Parathyroid adenoma (tissue), 2 donors: Measurements from ENCODE around the gene PTPRB.

Experiments used
- H2AFZ ChIP-seq: fragments of 300-600 bp; sonication (generic); one replicate; pipeline ENCODE4 v1.7.0; 2017; ENCODE audit warnings: antibody characterized with exemption, mild to moderate bottlenecking
- H3K27ac ChIP-seq: fragments of 300-600 bp; sonication (generic); one replicate; pipeline ENCODE4 v1.7.0; 2017
- H3K27me3 ChIP-seq: fragments of 300-600 bp; sonication (generic); one replicate; pipeline ENCODE4 v1.7.0; 2017; ENCODE audit warnings: low read length; ENCODE audit not compliant: control insufficient read depth, insufficient read depth
- H3K36me3 ChIP-seq: fragments of 300-600 bp; sonication (generic); one replicate; pipeline ENCODE4 v1.7.0; 2017; ENCODE audit warnings: low read length; ENCODE audit not compliant: control insufficient read depth, insufficient read depth
- H3K4me1 ChIP-seq: fragments of 300-600 bp; sonication (generic); one replicate; pipeline ENCODE4 v1.7.0; 2017; ENCODE audit warnings: control low read depth
- H3K4me2 ChIP-seq: fragments of 300-600 bp; sonication (generic); one replicate; pipeline ENCODE4 v1.7.0; 2017; ENCODE audit warnings: low read length
- H3K4me3 ChIP-seq: fragments of 300-600 bp; sonication (generic); one replicate; pipeline ENCODE4 v1.7.0; 2017; ENCODE audit warnings: low read depth, low read length
- H3K79me2 ChIP-seq: fragments of 300-600 bp; sonication (generic); one replicate; pipeline ENCODE4 v1.7.0; 2017; ENCODE audit warnings: control low read depth
- H3K9ac ChIP-seq: fragments of 300-600 bp; sonication (generic); one replicate; pipeline ENCODE4 v1.7.0; 2017; ENCODE audit warnings: mild to moderate bottlenecking
- H3K9me3 ChIP-seq: fragments of 300-600 bp; sonication (generic); one replicate; pipeline ENCODE4 v1.7.0; 2017; ENCODE audit warnings: low read length; ENCODE audit not compliant: control insufficient read depth
- CTCF ChIP-seq: fragments of 300-600 bp; sonication (generic); IDR thresholded peaks from one replicate; pipeline ENCODE4 v1.7.0; 2017; ENCODE audit warnings: antibody characterized with exemption, mild to moderate bottlenecking
- donor health status: primary hyperparathyroidism.

PTPRB gene

DNA sequence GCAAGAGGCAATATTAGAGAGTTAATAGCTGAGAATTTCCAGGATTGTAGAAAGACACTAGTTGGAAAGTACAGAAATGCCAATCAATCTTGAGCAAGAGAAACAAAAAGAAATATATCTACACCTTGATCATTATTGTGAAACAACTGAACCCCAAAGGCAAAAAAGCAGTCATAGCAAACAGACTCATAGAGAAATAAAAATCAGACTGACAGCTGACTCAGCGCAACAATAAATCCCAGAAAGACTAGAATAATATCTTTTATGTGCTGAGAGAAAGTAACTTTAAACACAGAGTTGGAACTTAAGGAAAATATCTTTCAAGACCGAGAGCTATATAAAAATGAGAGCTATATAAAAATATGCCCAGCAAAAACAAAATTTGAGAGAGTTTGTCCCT is 52.9 kb downstream of the PTPRB start:
- no peak overlapping the region for H3K27ac ChIP-seq

GRCh38 chr12:70583251-70583650 is 54.0 kb downstream of the PTPRB start:
- no peak for TF ChIP-seq CTCF

More for the DNA sequence above, 52.9 kb downstream of the PTPRB start:
- Histone ChIP-seq H3K9ac (no peak overlapping the region), H3K79me2 (no peaks in the 10 kb centered on the region), H3K27me3 (no peaks in the 10 kb centered on the region), H3K36me3 (no peaks in the 10 kb centered on the region), H3K4me2 (no peak overlapping the region), H3K4me1 (no peaks in the 10 kb centered on the region), H3K9me3 (no peaks in the 10 kb centered on the region), H2AFZ (no peak overlapping the region), H3K4me3 (no peak overlapping the region)
- TF ChIP-seq CTCF: no peak

GRCh38 chr12:70581208-70581607 is 56.0 kb downstream of the PTPRB start:
- Histone ChIP-seq H3K4me1 (no peaks in the 10 kb centered on the region), H3K79me2 (no peaks in the 10 kb centered on the region), H2AFZ (no peak overlapping the region), H3K4me2 (no peak overlapping the region), H3K27ac (no peak overlapping the region), H3K9ac (no peak overlapping the region), H3K9me3 (no peaks in the 10 kb centered on the region), H3K27me3 (no peaks in the 10 kb centered on the region), H3K4me3 (no peak overlapping the region), H3K36me3 (no peaks in the 10 kb centered on the region)
- TF ChIP-seq CTCF: no peak

More at GRCh38 chr12:70583251-70583650, 54.0 kb downstream of the PTPRB start:
- Histone ChIP-seq H3K9me3 (no peaks in the 10 kb centered on the region), H3K79me2 (no peaks in the 10 kb centered on the region), H3K36me3 (no peaks in the 10 kb centered on the region), H3K9ac (no peak overlapping the region), H3K4me2 (no peak overlapping the region), H3K4me3 (no peak overlapping the region), H3K27me3 (no peaks in the 10 kb centered on the region), H3K4me1 (no peaks in the 10 kb centered on the region), H3K27ac (no peak overlapping the region), H2AFZ (no peak overlapping the region)

- Histone ChIP-seq H3K36me3 (no peaks in the 10 kb centered on the region), H3K27ac (no peak overlapping the region), H3K4me3 (no peak overlapping the region)
These were observed 60.0 kb downstream of the PTPRB start for GRCh38 chr12:70577283-70577634.

More at GRCh38 chr12:70577283-70577634, 60.0 kb downstream of the PTPRB start:
- Histone ChIP-seq H3K27me3 (no peaks in the 10 kb centered on the region), H3K9ac (no peak overlapping the region), H3K79me2 (no peaks in the 10 kb centered on the region), H3K4me2 (no peak overlapping the region), H3K4me1 (no peaks in the 10 kb centered on the region), H2AFZ (no peak overlapping the region), H3K9me3 (no peaks in the 10 kb centered on the region)
- no peak for TF ChIP-seq CTCF
